B cell (primary cell): ENCODE results near the gene PAM. TPM values are rescaled to one million over a fixed set of nuclear protein-coding genes. Genes with fewer than 3 reads are reported as not detected.

ENCODE experiments used
- ATAC-seq: fragments of 200-7000 bp; cut with Tn5 transposase; one replicate; pipeline ENCODE4 v1.10.0; 2021; ENCODE audit warnings: low read depth, mild to moderate bottlenecking, moderate number of reproducible peaks, moderate library complexity
- CTCF ChIA-PET: fragments of 350-600 bp; sonication (Branson Sonifier 250); formaldehyde crosslinking; loops from one replicate; lab custom pipeline; 2021; ENCODE audit warnings: antibody characterized with exemption, inconsistent platforms; lab: Charles Lee
- POLR2A ChIA-PET: fragments of 350-600 bp; sonication (Branson Sonifier 250); formaldehyde crosslinking; loops from one replicate; lab custom pipeline; 2021; ENCODE audit warnings: antibody characterized with exemption; lab: Charles Lee
- DNase-seq: peaks from one replicate; pipeline ENCODE4 v3.0.0; 2013
- H2AFZ ChIP-seq: 2 replicates; pipeline ENCODE4 v1.6.1; 2012; ENCODE audit warnings: mild to moderate bottlenecking, low read depth, low read length; ENCODE audit not compliant: insufficient read depth, poor library complexity, severe bottlenecking
- H3K27ac ChIP-seq, 2 donors: 1 replicate in 1 of 2; 2 replicates in 1 of 2; pipeline ENCODE4 v1.5.1; 2012 to 2013; ENCODE audit warnings: low read length in 2 of 2, mild to moderate bottlenecking in 2 of 2, moderate library complexity in 1 of 2
- H3K27me3 ChIP-seq, 4 experiments: fragments of 200-600 bp in 1 of 4; sonication (generic) in 1 of 4; replicated peaks in 1 of 4; 1 replicate in 2 of 4; 2 replicates in 2 of 4; pipeline versions ENCODE4 v1.6.1 to v1.7.0; 2013 to 2016; ENCODE audit warnings: low read length in 3 of 4, mild to moderate bottlenecking in 2 of 4, mixed read lengths in 1 of 4, moderate library complexity in 1 of 4; ENCODE audit not compliant: insufficient read depth in 4 of 4, control insufficient read depth in 3 of 4; ENCODE audit errors: control extremely low read depth in 1 of 4
- H3K36me3 ChIP-seq, 2 experiments: replicated peaks in 1 of 2; 1 replicate in 1 of 2; 2 replicates in 1 of 2; pipeline versions ENCODE4 v1.6.1 to v1.7.1; 2013; ENCODE audit warnings: low read length in 1 of 2; ENCODE audit not compliant: insufficient read depth in 2 of 2, control insufficient read depth in 1 of 2; ENCODE audit errors: control extremely low read depth in 1 of 2, extremely low read depth in 1 of 2
- H3K4me1 ChIP-seq, 2 donors: fragments of 200-600 bp in 1 of 2; sonication (generic) in 1 of 2; 1 replicate in 1 of 2; 2 replicates in 1 of 2; pipeline versions ENCODE4 v1.5.1 to v1.6.1; 2013 to 2017; ENCODE audit warnings: low read length in 2 of 2; ENCODE audit not compliant: control insufficient read depth in 2 of 2, insufficient read depth in 2 of 2
- H3K4me2 ChIP-seq: replicated peaks from 2 replicates; pipeline ENCODE3; 2012; ENCODE audit warnings: mild to moderate bottlenecking, low read depth, low read length; ENCODE audit not compliant: poor library complexity, severe bottlenecking
- H3K4me3 ChIP-seq, 5 experiments: fragments of 200-600 bp in 1 of 5; sonication (generic) in 1 of 5; 1 replicate in 3 of 5; 2 replicates in 2 of 5; pipeline versions ENCODE4 v1.5.1 to v1.7.0; 2011 to 2016; ENCODE audit warnings: low read length in 4 of 5, mild to moderate bottlenecking in 4 of 5, low read depth in 2 of 5, control low read depth in 1 of 5, moderate library complexity in 1 of 5; ENCODE audit not compliant: insufficient read depth in 1 of 5; ENCODE audit errors: control extremely low read depth in 1 of 5, extremely low read depth in 1 of 5
- H3K79me2 ChIP-seq: fragments of 200-600 bp; sonication (generic); one replicate; pipeline ENCODE4 v1.6.0; 2016; ENCODE audit warnings: low read length; ENCODE audit not compliant: control insufficient read depth, insufficient read depth
- H3K9ac ChIP-seq: fragments of 200-600 bp; sonication (generic); 2 replicates; pipeline ENCODE4 v1.6.1; 2017; ENCODE audit warnings: mild to moderate bottlenecking, low read length, moderate library complexity
- H3K9me3 ChIP-seq, 3 donors: one replicate each; pipeline versions ENCODE4 v1.6.1 to v1.7.1; 2013; ENCODE audit warnings: low read length in 2 of 3; ENCODE audit not compliant: control insufficient read depth in 2 of 3, insufficient read depth in 1 of 3; ENCODE audit errors: control extremely low read depth in 1 of 3
- H4K20me1 ChIP-seq: 2 replicates; pipeline ENCODE4 v1.6.0; 2012; ENCODE audit warnings: mild to moderate bottlenecking, low read length; ENCODE audit not compliant: insufficient read depth, control insufficient read depth, poor library complexity, severe bottlenecking
- H3K27ac Mint-ChIP-seq: one replicate; pipeline ENCODE4 v1.8.0; 2021; ENCODE audit warnings: mixed read lengths
- H3K27me3 Mint-ChIP-seq: one replicate; pipeline ENCODE4 v1.8.0; 2021; ENCODE audit warnings: mixed read lengths
- H3K4me1 Mint-ChIP-seq: one replicate; pipeline ENCODE4 v1.8.0; 2021; ENCODE audit warnings: mixed read lengths
- H3K4me3 Mint-ChIP-seq: one replicate; pipeline ENCODE4 v1.8.0; 2021; ENCODE audit warnings: mixed read lengths
- H3K9me3 Mint-ChIP-seq: one replicate; pipeline ENCODE4 v1.8.0; 2022; ENCODE audit warnings: mixed read lengths; ENCODE audit not compliant: insufficient read depth
- EZH2 ChIP-seq: IDR thresholded peaks from 2 replicates; pipeline ENCODE4 v1.6.1; 2012; ENCODE audit warnings: borderline replicate concordance, low read depth, mild to moderate bottlenecking, moderate library complexity, low read length; ENCODE audit not compliant: insufficient read depth, poor library complexity, severe bottlenecking
- WGBS: methylation state at CpG from one replicate; pipeline ENCODE4 v1.1.5; 2013; ENCODE audit warnings: missing lambda C conversion rate; ENCODE audit not compliant: insufficient coverage; 5-methylcytosine and 5-hydroxymethylcytosine counted together
- intact Hi-C: fragments of 100-400 bp; cut with micrococcal nuclease; formaldehyde crosslinking; loops from one replicate; pipeline ENCODE4 v1.10.0; 2022
- polyA plus RNA-seq: library from polyadenylated mRNA; depleted of rRNA; stranded (reverse); fragments of >200 nt; gene quantifications from 2 replicates; pipeline ENCODE4 v1.2.3, GENCODE V29; 2012
- total RNA-seq, 2 donors: library from RNA; stranded (reverse); fragments of 120-200 nt in 1 of 2; gene quantifications; 1 replicate in 1 of 2; 2 replicates in 1 of 2; pipeline versions ENCODE4 v1.2.3 to v1.2.4, GENCODE V29; 2013 to 2022
- TF ChIP-seq, protein P1 (sequence below): fragments of 200-600 bp; IDR thresholded peaks from one replicate; pipeline ENCODE4 v1.8.0; 2022; ENCODE audit warnings: antibody characterized with exemption, mild to moderate bottlenecking

The PAM gene
- total and polyA plus RNA-seq, 2 donors (not counting 1 experiment from before 2014, with no cell fraction given), result 1.00 to 34.8 TPM

DNA sequence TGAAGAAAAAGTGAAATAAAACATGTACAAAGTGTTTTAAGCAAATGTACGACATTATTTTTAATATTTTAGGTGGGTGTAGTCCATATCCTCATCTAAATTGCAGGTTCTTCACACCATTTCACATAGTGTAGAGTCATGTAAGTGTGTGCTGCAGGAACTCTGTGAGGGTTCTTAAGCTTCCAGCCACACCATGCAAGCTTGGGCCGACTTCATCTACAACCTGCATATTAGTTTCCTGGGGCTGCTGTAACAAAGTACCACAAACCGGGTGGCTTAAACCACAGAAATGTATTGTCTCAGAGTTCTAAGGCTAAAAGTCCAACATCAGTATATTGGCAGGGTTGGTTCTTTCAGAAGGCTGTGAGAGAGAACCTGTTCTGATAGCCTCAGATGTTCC is 10.2 kb downstream of the PAM start:
- intact Hi-C loops, result no loop called here
- Mint-ChIP-seq H3K4me1 (peaks cover 22% of the 10 kb centered on the region), H3K4me3 (no peak overlapping the region), H3K9me3 (no peaks in the 10 kb centered on the region), H3K27ac (no peak overlapping the region), H3K27me3 (no peaks in the 10 kb centered on the region)
- 60% methylated on average over 1 of the region's 3 CpGs for WGBS
- Histone ChIP-seq H4K20me1 (no peaks in the 10 kb centered on the region), H3K9ac (no peak overlapping the region), H3K27me3 (no peaks in the 10 kb centered on the region), H3K79me2 (no peaks in the 10 kb centered on the region), H3K4me3 (no peak overlapping the region), H3K36me3 (no peaks in the 10 kb centered on the region), H3K9me3 (no peaks in the 10 kb centered on the region), H3K4me1 (peaks cover 4% of the 10 kb centered on the region in 2 donors), H3K27ac (no peak overlapping the region), H2AFZ (no peak overlapping the region), H3K4me2 (no peak overlapping the region)
- TF ChIP-seq, protein P1, sequence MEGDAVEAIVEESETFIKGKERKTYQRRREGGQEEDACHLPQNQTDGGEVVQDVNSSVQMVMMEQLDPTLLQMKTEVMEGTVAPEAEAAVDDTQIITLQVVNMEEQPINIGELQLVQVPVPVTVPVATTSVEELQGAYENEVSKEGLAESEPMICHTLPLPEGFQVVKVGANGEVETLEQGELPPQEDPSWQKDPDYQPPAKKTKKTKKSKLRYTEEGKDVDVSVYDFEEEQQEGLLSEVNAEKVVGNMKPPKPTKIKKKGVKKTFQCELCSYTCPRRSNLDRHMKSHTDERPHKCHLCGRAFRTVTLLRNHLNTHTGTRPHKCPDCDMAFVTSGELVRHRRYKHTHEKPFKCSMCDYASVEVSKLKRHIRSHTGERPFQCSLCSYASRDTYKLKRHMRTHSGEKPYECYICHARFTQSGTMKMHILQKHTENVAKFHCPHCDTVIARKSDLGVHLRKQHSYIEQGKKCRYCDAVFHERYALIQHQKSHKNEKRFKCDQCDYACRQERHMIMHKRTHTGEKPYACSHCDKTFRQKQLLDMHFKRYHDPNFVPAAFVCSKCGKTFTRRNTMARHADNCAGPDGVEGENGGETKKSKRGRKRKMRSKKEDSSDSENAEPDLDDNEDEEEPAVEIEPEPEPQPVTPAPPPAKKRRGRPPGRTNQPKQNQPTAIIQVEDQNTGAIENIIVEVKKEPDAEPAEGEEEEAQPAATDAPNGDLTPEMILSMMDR, result no peak
- TF ChIP-seq EZH2, result no peak
- ChIA-PET CTCF (no interaction called here), POLR2A (no interaction called here)
- DNase-seq (no peak), ATAC-seq (no peak)

DNA sequence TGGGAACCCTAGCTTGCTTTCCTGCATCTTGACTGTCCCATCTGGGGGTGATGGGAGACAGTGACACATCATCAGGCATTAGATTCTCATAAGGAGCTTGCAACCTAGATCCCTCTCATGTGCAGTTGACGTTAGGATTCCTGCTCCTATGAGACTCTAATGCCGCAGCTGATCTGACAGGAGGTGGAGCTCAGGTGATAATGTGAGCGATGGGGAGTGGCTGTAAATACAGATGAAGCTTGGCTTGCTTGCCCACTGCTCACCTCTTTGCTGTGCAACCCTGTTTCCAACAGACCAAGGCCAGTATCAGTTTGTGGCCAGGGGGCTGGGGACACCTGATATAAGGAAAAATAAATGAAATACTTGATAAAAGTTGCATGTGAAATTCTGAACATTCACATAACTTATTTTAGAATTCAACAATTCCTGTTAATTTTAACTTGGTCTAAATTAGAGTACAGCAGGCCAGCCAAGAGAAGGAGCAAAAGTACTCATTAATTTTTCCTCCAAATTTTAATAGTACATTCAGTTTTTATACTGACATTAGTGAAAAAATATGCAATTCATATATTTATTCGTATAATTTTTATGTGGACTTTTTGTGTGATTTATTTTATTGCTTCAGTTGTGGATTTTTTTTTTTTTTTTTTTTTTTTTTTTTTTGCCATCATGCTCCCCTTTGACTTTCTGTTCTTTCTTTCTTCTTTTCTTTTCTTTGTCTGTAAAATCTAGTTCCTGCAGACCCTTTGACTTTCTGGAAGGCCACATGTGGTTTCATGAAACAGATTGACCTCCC is 11.4 kb downstream of the PAM start:
- Histone ChIP-seq H3K4me3 (no peak overlapping the region), H2AFZ (no peak overlapping the region), H3K9ac (no peak overlapping the region), H3K27ac (no peak overlapping the region), H3K27me3 (no peaks in the 10 kb centered on the region), H3K4me1 (peaks cover 4% of the 10 kb centered on the region in 2 donors), H3K9me3 (no peaks in the 10 kb centered on the region), H3K4me2 (no peak overlapping the region), H3K79me2 (no peaks in the 10 kb centered on the region), H4K20me1 (no peaks in the 10 kb centered on the region), H3K36me3 (no peaks in the 10 kb centered on the region)
- intact Hi-C loops, result no loop called here
- no peak overlapping the region for H3K27ac Mint-ChIP-seq
- POLR2A ChIA-PET, result no interaction called here
- DNase-seq (no peak), ATAC-seq (no peak)
- H3K4me1 Mint-ChIP-seq, result peaks cover 20% of the 10 kb centered on the region
- CTCF ChIA-PET, result no interaction called here
- TF ChIP-seq, protein P1, result no peak
- no peak for TF ChIP-seq EZH2
- no peak overlapping the region for H3K4me3 Mint-ChIP-seq
- H3K9me3 Mint-ChIP-seq, result no peaks in the 10 kb centered on the region
- 100% methylated on average over 3 of the region's 4 CpGs for WGBS
- no peaks in the 10 kb centered on the region for H3K27me3 Mint-ChIP-seq
